Left kidney (tissue), 2 donors: Measurements from ENCODE around the gene GUCY1A1. TPM values are rescaled to one million over a fixed set of nuclear protein-coding genes. Genes with fewer than 3 reads are reported as not detected.

Experiments used
- DNase-seq: peaks from one replicate; pipeline ENCODE4 v3.0.0-alpha.2; 2013
- polyA plus RNA-seq: library from polyadenylated mRNA; unstranded; fragments of 120-200 nt; gene quantifications from one replicate; pipeline ENCODE4 v1.2.1, GENCODE V29; 2013; ENCODE audit not compliant: insufficient read length

The GUCY1A1 gene
- polyA plus RNA-seq, 1 donor: 78.4 TPM

- DNase-seq: no peak
Observed at GRCh38 chr4:155690044-155690837, 23.6 kb downstream of the GUCY1A1 start.

GRCh38 chr4:155692361-155692760 is 25.7 kb downstream of the GUCY1A1 start:
- no peak for DNase-seq

- DNase-seq: no peak
Observed at GRCh38 chr4:155693015-155693663, 26.5 kb downstream of the GUCY1A1 start.

GRCh38 chr4:155694100-155694785 is 27.6 kb downstream of the GUCY1A1 start:
- DNase-seq: no peak

GRCh38 chr4:155696226-155696625 is 29.6 kb downstream of the GUCY1A1 start:
- no peak for DNase-seq

GRCh38 chr4:155696726-155697125 is 30.1 kb downstream of the GUCY1A1 start:
- no peak for DNase-seq

DNA sequence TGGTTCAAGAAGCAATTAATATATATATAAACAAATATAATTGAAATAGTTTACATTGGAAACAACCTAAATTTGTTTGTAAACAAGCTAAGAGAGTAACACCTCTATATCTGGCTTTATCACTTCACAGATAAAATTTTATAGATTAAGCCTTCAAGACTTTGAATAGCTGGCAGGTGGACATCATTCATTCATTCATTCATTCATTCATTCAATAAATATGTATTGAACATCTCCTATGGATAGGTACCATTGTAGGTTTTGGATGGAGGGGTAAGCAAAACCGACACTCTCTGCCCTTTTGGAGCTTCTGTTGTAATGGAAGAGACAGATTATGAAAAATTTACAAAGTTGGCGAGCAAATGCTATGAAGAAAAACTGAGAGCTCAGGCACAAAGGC is 35.2 kb downstream of the GUCY1A1 start:
- no peak for DNase-seq

GRCh38 chr4:155703486-155704247 is 37.0 kb downstream of the GUCY1A1 start:
- no peak for DNase-seq

DNA sequence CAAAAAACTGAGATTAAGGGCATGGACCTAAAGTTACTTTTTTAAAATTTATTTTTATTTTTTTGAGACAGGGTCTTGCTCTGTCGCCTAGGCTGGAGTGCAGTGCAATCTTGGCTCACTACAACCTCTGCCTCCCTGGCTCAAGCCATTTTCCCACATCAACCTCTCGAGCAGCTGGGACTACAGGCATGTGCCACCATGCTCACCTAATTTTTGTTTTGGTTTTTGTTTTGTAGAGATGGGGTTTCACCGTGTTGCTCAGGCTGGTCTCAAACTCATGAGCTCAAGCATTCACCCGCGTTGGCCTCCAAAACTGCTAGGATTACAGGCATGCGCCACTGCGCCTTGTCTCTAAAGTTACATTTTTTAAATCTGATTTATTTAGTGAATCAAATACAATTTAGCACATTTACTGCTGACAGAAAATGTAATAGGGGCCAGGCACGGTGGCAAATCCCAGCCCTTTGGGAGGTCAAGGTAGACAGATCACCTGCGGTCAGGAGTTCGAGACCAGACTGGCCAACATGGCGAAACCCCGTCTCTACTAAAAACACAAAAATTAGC is 38.3 kb downstream of the GUCY1A1 start:
- no peak for DNase-seq

GRCh38 chr4:155705664-155706063 is 39.0 kb downstream of the GUCY1A1 start:
- DNase-seq: peak; percentile 70

DNA sequence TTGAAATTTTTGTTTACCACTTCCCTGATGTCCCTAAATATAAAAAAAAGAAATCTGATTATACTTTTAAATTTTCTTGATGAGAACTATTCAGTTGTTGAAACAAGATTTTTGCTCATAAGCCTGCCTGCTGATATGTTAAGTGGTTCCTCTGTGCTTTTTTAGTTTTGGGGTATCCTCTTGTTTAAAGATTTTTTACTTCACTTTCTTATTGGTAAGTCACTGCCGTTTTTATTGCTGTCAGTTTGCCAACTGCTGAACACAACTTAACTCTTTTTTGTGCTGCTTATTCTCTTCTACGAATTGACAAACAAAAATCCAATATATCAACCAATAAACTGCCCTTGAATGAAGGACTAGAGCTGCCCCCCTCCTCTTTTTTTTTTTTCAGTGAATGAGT is 39.5 kb downstream of the GUCY1A1 start:
- DNase-seq: no peak

GRCh38 chr4:155707251-155707650 is 40.6 kb downstream of the GUCY1A1 start:
- no peak for DNase-seq

DNA sequence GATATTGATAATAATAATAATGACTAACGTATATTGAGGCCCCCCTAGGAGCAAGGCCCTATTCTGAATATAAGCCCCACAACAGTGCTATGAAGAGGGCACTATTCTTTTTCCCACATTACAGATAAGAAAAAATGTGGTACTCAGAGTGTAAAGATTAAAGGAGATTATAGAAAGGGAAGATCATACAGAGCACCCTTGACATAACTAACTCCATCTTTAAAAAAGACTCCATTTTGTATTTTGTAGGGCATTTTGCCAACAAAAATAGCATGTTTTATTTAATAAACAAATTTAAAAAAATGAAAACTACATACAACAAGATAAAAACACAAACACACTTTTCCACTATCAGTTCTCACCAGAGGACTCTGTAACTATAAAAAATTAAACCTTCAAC is 42.1 kb downstream of the GUCY1A1 start:
- no peak for DNase-seq

DNA sequence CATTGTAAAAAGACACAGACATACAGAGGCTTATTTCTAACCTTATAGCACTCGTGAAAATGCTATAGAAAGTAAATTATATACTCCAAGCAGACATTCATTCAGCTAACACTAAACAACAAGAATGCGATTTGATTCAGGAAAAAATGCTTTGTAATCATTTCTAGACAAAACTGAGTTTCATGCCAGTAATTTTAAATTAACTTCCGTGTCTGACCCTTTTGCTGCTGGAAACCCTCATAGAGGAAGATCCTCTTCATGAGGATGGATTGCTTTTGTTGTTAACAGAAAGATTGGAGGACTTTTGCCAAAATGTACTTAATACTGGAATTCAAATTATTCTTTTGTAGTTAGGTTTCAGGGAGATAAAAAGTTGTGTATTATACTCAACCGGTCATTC is 43.3 kb downstream of the GUCY1A1 start:
- DNase-seq: no peak

- DNase-seq: no peak
Observed at GRCh38 chr4:155711556-155711955, 44.9 kb downstream of the GUCY1A1 start.

DNA sequence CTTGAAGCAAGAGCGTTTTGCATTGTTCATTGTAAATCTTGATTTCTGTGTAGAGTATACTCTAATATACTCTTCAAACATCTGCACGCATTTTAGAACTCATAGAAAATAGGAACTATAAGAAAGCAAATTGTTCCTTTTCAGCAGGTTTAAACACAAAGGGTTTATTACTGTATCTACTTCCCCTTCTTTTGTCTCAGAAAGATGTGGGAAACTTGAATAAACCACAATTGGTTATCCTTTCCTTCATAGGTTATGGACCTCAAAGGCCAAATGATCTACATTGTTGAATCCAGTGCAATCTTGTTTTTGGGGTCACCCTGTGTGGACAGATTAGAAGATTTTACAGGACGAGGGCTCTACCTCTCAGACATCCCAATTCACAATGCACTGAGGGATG is 46.2 kb downstream of the GUCY1A1 start:
- no peak for DNase-seq

DNA sequence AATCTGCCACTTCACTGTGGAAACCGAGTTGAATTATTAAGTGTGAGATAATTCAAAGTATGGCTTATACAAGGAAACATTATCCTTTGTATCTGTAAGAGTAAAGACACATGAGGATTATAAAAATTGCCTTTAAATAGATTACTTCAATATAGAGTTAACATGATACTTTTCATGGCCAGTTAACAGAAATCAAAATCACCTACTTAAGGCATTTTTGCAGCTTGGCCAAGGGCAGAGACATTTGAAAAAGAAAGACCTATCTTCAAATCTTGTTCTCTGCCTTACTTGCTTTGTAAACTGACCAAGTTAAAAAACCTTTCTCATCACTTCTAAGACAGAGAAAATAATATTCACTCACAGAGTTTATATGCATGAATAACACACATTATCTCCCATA is 47.3 kb downstream of the GUCY1A1 start:
- DNase-seq: no peak

GRCh38 chr4:155722336-155722735 is 55.7 kb downstream of the GUCY1A1 start:
- no peak for DNase-seq

GRCh38 chr4:155722816-155723499 is 56.3 kb downstream of the GUCY1A1 start:
- DNase-seq: no peak

GRCh38 chr4:155724731-155725130 is 58.1 kb downstream of the GUCY1A1 start:
- no peak for DNase-seq

DNA sequence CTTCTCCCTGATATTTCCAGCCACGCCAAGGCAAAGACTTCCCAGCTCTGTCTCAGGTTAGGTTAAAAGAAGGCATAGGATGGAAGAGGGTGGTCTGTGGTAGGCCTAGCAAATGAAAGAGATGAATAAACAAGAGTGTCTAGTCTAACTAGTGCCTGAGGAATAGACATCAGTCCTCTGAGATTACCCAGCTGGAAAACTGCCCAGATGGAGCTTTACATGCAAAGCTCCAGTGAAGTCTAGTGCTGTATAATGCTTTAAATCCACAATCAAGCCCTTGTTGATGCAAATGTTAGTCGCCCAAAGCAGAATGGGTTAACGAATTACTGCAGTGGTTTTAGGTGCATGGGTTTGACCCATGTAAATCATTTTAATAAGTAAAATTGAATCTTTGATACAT is 67.4 kb downstream of the GUCY1A1 start:
- DNase-seq: no peak

GRCh38 chr4:155734951-155735350 is 68.3 kb downstream of the GUCY1A1 start:
- no peak for DNase-seq
